HG03460 (cell line): ENCODE results near the gene MRGPRE.

Experiments
- ATAC-seq: cut with Tn5 transposase; IDR thresholded peaks from one replicate; pipeline ENCODE4 v1.9.1; 2021; ENCODE audit not compliant: unreplicated experiment

MRGPRE gene

DNA sequence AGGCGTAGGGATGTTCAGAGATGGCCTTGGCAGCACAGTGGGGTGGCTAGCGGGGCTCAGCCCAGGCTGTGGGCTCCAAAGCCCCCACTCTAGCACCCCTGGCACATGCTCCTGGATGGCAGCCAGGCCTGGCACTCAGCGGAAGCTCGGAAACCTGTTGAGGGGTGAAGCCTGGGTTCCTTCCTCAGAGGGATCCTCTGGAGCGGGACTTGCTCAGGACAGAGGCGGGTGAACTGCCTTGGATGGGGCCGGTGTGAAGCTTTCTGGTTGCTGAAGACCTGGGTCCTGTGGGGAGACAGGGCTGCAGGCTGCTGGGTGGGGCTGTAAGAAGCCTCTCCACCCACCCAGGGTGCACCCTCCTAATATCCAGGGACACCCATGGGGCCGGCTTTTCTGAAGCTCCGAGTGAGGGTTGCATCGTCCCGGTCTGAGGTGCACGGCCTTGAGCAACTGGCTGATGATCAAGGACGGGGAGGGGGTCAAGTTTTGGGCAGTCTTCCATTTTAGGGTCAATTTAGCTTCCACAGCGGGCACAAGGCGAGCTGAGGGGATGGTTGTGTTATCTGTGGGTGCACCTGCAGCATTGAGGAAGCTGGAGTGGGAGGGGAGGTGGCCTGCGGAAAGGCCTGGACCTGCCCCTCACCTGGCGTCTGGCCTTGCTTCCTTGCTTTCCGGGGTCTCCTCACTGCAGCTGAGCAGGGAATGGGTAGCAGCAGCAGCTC, 5.2 kb downstream of the MRGPRE start:
- no peak for ATAC-seq

DNA sequence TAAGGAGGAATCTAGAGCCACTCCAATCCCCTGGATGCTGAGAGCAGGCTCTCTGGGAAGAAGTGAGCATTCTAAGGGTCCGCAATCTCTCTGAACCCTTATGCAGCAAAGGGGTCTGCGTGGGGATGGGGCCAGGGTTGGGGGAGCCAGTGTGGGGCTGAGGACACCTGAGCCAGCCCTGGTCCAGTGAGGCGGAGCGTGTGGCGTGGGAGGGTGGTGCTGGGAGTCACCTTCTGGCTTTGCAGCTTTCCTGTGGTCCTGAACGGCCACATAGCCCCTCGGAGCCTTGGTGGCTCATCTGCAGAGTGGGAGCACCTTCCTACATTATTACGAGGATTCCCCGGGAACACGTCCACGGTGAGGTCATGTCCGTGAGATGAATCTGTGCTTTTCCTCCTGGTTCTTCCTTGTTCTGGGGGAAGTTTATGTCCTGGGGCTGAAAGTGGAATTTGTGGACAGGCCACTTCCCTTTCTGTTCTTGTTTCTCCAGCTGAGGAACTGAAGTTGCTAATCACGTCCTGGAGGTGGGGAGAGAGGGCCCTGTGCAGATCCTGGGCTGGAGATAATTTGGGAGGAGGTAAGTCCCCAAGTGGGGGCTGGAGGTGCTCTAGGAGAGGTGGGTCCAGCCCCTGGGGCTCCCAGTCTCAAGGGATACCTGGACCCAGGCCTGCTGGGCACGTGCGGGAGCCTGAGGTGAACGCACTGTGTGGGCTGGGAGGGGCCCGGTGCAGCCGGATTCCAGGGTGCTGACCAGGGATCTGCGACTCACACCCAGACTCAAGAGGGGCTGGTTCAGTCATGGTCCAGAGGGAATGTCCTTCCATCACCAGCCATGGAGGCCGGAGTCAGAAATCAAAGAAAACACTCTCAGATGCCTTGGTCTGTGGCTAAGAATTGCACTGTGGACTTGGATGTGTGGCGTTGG, 6.1 kb downstream of the MRGPRE start:
- no peak for ATAC-seq

DNA sequence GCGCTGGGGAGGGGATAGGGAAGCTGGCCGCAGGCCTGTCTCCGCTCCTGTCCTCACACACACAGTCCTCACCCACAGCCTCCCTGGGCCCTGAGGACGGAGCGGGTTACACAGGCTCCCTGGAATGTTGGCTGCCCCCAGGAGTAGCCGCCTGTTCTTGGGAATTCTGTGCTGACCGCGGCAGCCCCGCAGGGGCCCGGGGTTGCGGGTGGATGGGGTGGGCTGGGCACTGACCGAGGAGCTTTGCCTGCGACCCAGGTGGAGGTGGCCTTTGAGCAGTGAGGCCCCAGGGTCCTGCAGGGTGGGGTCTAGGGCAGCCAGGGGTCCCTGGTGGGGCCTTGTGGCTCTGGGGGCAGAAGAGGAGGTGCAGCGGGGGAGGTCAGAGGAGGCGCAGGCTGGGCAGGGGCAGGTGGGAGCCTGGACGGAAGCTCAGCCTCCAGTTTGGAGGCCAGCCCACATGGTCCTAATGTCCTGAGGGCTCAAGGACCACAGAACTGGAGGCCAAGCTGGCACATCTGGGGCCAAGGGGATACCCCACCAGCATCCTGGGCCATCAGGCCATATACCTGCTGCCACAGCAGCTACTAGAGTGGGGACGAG, 7.0 kb downstream of the MRGPRE start:
- ATAC-seq, result no peak

DNA sequence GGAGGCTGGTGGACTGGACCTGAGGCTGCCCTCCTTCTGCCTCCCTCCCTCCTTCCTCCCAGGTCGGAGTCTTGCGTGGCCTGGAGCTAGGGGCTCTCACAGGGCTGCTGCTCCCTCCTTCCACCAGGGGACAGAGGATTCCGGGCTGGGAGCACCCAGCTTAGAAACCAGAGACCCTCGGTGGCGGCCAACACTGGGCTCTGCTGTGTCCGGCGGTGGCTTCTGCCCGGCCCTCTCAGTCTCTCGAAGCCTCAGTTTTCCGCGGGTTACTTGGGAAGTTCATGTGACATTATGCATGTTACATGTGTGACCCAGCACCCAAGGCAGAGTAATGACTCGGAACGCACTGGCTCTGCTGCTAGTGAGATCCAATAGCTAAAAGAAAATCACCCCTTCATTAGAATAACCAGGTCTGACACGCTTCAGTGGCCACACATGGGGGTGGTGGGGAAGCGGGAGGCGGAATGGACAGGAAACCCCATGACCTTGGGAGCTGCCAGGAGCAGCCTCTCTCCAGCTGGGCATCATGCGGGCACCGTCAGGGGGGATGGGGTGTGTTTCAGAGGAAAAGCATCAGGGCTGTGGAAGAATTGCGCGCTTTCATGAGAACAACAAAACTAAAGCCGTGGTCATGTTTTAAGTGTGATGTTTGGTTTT, 7.7 kb downstream of the MRGPRE start:
- no peak for ATAC-seq

DNA sequence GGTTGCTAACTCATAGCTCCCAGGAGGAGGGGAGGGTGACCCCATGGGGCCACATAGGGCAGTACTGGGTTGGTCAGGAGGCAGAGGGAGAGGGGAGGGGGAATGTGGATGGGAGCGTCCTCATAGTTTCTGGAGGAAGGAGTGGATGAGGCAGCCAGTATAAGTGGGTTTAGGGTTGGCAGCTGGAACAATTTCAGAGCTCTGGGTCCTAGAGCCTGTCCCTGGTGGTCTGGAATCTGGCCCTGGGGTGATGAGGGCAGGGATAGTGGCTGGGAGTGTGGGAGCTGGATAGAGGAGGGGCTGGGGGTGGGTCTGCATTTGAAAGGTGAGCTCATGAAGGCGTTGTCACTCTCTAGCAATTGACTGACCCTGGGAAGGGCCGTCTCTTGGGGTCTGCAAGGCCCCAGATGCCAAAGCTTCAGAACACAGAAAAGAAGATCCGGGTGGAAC, 8.3 kb downstream of the MRGPRE start:
- ATAC-seq, result no peak

DNA sequence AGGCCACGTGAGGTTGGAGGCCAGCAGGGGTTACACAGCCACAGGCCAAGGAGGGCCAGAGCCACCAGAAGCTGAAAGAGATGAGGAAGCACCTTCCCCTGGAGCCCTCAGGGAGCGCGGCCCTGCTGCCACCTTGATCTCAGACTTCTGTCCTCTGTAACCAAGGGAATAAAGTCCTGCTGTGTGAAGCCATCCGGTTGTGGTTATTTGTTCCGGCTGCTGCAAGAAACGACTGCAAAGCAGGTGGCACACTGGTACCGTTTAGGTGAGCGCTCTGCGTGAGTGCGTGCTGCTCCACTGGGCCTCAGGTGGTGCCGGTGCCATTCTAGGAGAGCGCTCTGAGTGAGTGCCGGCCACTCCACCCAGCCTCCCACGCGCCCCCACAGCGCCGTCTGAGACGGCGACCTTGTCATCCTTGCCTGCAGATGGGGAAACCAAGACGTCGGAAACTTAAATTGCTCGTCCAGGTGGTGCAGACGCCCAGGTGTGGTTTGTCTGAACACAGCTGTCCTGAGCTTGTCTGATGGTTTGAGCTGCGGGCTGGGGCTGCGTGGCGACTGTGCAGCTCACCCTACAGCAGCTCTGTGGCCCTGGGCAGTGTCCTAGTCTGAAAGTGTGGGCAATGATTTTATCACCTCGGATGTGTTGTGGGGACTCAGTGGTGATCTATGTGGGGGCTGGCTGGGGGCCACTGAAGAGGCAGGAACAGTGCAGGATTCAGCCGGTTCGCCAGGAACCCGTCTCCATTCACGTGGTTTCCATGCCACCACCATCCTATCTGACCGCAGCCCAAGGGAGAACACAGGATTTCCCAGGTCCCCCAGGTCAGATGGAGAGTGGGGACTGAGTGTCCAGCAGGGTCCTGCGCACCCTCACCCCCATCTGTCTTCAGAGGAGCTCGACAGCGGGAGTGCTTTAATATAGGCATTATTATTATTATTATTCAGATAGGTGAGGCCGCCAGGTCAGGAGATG, 9.0 kb downstream of the MRGPRE start:
- no peak for ATAC-seq

DNA sequence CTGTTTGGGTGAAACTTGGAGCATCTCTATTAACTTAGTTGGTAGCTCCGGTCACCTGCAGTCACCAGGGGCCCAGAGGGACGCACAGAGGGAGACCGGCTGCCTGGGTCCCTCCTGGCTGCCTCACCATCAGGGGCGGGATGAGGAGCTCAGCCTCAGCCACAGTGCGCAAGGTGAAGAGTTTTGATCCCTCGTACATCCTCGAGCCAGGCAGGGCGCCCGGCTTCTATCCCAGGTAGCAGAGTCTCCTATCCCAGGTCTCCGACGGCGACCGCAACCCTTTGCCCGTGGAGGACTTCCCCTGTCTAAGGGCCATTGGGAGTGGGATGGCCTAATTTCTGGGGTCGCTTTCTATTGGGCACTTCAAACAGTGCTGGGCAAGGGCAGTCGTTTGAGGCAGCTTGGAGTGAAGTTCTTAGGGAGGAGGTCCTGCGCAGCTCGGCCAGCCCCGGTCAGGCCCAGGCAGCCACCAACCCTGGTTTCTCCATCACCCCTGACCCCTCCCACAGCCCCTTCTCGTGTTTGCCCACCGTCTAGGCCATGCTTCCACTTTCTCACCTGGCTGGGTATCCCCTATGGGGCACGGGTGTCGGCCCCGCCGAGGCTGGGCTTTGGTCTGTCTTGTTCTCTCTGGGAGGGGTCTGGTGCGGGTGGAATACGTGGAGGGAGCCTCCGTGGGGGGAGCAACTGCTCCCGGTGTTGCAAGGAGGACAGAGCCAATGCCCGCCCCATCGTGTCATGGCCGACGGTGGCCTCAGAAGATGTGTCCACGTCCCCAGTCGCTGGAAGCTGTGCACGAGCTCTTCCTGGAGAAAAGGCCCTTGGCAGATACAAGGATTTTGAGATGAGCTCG, 10.0 kb downstream of the MRGPRE start:
- ATAC-seq, result no peak

DNA sequence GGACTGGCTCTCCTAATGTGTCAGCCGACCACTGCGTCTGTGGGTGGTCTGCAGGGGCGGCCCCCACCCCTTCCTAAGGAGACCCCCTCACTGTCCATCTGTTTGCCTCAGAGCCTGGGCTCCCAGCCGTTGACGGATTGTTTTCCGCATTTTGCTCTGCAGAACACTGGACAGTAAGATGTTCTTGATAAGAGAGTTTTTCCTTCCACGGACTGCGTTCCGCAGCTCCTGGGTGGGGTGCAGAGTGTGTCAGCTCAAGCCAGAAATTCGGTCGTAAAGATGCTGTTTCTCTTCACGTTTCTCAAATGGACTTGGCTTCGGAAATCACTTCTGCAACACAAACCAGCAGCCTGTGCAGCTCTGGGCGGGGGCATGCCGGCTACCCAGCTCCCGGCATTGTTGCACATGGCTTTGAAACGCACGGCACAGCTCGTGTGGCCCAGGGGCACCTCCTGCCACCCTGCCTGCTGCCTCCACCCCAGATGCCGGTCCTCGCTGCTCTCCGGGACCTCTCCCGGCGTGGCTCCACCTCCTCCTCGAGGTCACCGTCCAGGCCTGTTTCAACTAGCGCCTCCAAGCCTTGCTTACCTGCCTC, 10.7 kb downstream of the MRGPRE start:
- no peak for ATAC-seq

DNA sequence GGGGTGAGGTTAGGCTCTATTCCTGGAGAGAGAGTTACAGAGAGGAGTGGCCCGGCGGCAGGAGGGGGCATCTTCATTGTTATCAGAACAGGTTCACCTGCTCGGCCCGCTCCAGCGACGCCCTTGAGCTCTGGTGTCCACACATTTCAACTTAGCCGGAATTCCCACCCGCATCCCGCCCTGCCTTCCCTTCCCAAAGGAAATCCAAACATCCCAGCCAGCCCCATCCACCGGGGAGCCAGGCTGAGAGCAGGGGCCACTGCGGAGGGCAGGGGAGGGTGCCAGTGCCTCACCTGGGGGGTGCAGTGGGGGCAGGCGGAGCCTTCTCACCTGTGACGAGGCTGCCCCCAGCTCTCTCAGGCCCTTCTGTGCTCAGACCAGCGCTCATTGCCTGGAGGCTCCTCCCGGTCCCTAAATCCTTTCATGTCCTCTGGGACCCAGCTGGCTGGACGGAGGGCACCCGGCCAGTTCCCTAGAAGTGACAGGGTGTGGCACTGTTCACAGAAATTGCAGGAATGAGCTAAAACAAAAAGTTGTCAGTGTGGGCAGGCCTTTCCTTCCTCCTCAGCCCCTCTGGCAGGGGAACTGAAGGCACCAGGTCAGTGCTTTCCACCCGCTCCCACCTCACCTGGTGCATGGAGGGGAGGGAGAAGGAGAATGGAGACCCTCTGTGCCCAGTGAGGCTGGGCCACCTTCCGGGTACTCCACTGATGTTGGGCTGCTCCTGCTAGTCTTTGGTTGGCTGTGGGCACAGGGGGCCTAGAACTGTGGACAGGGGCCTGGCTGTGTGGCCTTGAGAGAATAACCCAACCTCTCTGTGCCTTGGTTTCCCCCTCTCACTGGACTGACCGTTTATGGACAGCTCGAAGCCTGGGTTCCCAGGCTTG, 11.5 kb downstream of the MRGPRE start:
- ATAC-seq, result no peak

DNA sequence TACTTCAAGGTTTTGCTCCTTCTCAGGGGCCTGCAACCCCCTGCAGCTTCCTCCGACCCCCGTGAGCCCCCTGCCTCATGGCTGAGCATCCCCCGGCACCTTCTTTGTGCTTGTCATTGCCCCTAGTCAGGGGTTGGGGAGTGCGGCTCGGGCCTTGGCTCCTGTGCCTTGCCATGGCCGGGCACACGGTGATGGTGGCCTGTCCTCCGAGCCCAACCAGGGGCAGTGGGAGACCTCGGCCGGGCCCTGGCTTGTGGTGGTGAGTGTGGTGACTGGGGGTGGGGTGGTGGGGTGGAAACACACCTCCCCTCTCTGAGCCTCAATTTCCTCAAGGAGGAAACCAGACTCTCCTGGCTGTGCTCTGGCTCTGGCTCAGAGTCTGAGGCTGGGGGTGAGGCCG, 12.1 kb downstream of the MRGPRE start:
- ATAC-seq, result no peak

DNA sequence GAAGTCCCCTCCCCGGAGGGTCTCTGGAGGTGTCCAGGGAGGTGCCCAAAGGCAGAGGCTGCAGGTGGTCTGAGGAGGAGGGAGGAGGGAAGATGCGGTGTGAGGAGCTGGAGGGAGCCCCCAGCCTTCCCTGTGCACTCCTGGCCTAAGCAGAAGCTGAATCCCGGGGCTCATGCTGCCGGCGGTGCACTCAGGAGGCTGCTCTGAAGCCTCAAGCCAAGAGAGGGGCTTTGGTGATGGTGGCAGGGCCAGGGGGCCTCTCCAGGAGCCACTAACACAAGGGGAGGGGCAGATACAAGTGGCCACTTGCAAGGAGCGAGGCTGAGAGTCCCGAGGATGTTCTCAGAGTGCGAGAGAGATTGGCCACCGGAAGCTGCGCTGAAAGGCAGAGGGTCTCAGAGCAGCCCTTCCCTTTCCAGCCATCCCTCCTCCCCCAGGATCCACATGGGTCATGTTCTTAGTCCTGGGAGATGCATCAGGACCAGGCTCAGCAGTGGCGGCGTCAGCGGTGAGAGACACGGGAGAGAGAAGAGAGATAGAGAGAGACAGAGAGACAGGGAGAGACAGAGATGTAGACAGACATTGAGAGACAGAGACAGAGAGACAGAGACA, 12.8 kb downstream of the MRGPRE start:
- no peak for ATAC-seq

DNA sequence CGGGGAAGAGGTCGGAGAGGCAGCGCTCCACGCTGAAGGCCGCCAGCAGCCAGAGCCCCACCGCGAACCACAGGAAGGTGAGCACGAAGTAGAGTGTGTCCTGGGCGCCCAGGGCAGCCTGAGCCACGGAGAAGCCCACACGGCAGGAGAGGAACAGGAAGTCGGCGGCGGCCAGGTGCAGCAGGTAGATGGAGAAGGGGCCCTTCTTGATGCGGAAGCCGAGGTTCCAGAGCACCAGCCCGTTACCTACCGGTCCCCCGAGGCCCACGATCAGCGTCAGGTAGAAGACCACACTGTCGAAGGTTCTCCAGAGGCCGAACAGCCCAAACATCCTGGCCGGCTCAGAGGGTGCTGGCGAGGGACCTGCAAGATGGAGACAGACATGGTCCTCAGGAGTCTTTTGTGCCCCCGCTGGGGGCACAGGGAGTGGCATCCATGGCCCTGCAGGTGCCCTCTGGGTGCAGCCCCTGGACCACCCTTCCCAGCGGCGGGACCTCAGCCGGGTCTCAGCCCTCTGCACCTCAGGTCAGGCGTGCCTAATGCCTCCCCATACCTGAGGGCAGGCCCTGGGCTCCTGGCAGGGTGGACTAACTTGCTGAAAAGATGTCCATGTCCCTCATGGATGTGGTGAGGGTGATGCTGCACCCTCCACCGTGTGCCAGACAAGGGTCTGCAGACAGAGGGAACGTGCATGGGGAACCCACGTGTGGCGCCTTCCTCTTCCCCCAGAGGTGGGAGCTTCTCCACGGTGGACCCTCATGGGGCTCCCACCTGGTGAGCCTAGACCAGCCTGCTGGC, 13.5 kb downstream of the MRGPRE start, which contains the start of gene MRGPRG:
MRGPRG (minus strand) TSS at position 331 of the 798 bp plus-strand sequence; CDS start at position 331, 0 bp downstream.
- no peak for ATAC-seq

DNA sequence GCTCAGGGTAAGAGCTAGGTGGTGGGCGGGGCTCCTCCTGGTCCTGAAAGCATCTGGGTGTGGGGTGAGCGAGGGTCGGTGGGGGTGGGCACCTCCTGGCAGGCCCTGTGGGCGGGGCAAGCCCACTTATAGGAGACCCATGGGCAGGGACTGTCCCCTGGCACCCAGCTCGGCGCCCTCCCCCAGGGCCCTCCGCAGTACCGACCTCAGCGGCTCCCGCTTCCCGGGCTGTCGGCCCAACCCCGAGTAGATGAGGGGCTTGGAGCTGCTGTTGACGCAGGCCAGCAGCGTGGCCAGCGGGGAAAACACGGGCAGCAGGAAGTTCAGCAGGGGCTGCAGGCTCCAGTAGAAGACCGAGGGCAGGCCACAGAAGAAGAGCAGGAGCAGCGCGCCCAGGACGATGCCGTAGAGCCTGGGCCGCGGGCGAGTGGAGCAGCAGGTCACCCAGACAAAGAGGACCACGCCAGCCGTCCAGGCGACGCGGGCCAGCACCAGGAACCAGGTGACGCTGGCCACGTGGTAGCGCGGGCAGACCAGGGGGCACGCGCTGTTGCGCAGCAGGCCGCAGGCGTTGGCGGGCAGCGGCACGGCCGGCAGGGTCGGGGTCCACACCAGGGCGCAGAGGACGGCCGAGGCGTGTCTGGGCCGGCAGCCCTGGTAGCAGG, 14.3 kb downstream of the MRGPRE start:
- ATAC-seq, result no peak

DNA sequence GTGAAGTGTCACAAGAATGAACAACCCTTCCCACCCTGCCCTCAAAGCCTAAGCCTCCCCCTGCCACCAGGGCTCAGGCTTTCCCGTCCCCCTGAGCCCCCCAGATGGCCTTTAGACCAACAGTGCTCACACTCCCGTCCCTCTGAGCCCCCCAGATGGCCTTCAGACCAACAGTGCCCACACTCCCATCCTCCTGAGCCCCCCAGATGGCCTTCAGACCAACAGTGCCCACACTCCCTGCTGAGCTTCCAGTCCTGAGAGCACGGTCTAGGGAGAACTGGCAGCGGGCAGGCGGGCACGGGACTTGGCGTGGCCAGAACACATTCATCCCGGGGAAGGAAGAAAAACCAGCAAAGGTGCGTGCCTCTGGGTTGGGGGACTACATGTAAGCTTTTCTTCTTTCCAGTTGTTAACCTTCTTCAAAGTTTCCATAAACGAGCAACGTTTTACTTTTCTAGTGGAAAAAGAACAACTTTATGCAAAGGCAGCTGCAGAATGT, 16.1 kb downstream of the MRGPRE start:
- ATAC-seq, result no peak

DNA sequence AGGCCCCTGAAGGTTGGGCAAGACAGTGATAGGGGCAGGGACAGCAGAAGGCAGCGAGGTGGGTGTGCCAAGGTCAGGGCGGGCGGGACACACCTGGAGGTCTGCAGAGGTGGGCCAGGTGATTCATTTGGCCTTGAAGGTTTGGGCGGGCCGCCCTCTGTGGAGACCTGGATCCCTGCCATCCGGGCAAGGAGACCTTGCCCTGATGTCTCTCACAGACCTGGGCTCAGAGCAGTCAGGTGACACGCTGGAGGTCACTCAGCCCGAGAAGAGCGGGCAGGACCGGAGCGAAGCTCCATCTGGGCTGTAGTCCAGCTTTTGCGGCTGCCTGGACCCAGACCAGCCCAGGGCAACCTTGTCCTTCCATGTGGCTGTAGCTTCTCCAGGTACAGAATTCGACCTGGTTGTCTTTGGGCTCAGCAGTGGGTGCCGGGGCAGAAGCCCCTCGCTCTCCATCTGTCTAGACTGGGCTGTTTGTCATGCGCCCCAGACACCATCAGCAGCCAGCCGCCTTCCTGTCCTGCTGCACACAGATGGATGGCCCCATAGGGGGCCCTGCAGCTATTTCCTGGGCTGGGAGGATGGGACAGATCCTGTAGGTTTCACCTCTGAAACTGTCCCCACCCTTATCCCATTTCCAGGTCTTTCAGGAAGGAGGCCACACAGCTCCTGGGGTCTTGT, 16.7 kb downstream of the MRGPRE start:
- ATAC-seq, result no peak
